Fibroblast of upper back skin (primary cell): ENCODE data around the gene ADD2.
A peak's percentile ranks its signal among the peaks of the same experiment; 100 is the strongest.

Experiments
- DNase-seq: peaks from one replicate; pipeline ENCODE4 v3.0.0-alpha.2; 2013

ADD2 gene

DNA sequence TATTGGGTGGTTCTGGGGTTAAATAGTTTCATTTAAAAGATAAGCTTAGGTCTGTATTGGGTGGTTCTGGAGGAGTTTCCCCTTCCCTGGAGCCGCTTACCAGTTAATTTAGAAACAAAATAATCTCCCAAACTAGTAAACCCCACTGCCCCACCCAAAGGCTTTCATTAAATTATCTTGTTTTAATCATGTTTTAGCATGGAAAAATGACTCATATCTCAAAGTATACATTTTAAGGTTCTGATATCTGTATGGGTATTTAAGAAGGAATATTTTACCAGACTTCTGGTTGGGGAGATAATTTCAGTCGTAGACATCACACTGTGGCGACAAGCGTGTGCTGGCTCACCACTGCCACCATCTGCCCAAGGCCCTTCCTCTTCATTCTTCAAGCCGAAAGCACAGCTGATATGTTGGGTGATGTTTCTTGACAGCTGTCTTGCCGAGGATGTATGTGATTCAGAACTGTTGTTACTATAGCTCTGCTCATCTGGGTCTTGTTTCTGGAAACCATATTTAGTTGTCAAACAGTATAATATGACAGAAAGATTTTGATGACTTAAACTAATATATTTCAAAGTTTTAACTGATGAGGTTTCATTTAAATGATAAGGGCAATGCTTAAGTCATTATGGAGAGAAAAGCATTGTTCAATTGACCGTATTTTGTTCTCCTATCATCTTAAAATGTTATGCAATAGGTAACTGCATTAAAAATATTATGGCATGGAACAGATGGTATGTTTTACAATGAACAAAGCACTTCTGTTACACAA is 17.3 kb upstream of the ADD2 start:
- peak; percentile 56 for DNase-seq

- DNase-seq: no peak
These were observed 16.3 kb upstream of the ADD2 start for GRCh38 chr2:70784320-70784719.

- peak; percentile 83 for DNase-seq
These were observed 12.0 kb upstream of the ADD2 start for GRCh38 chr2:70779911-70780545.

DNA sequence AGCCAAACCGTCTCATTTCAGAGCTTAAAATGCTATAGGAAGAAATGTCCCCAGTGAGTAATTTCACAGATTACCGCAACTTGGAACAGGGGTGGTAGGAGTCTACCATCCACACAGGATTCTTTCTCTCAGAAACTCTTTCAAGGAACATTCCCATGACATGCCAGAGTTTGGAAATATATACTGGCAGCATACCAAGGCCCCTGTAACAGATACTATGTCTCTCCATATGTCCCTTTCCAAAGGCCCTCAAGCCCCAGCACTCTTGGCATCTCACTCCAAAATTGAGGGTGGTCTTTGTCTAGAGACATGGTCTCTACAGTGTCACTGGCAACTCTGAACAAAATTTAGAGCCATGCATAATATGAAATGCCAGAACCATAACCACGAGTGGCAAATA is 11.5 kb upstream of the ADD2 start:
- peak; percentile 64 for DNase-seq

DNA sequence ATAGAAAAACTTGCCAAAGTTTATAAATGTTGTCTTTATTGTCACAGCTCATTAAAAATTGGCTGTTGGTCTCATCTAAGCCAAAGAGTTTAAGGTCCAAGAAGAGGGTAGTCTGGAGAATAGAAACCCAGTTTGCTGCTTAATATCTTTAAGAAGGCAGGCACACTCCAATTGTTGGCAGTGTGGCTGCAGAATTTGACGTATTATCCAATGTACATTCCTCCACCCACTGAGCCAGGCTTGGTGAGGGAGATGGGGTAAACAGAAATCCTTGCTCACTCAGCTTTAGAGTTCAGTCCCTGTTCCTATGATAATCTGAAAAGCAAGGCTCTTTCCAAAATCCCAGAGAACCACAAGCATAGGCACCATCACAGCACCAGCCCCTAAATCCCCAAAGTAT is 10.7 kb upstream of the ADD2 start:
- DNase-seq: no peak

DNA sequence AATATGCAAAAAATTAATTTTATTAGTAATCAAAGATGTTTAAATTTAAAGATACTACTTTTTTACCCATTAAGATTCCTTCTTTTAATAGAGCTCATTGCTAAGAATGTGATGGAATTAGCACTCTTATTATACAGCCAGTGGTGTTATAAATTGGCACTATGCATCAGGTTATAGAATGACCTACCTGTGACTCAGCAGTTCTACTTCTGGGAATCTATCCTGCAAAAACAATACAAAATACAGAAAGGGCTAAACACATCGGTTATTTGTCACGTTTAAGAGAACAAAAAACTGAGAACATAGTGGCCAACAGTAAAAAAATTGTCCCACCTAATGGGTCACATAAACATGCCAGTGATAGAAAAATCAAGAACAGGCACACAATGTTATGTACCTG is 9.4 kb upstream of the ADD2 start:
- DNase-seq: peak; percentile 22

DNA sequence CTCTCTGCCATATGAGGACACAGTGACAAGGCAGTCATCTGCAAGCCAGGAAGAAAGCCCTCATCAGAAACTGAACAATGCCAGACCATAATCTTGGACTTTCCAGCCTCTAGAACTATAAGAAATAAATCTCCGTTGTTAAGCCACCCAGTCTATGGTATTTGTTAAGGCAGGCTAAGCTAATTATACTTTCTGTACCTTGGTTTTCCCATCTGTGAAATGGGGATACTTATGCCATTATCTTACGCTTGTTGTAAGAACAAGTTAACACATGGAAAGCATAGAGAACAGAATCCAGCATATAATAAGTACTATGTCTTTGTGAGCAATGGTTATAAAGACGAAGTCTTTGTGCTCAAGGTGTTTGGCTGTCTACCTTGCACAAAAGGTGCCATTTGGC is 8.3 kb upstream of the ADD2 start:
- DNase-seq: no peak

- no peak for DNase-seq
These were observed 7.1 kb upstream of the ADD2 start for GRCh38 chr2:70775141-70775540.

GRCh38 chr2:70772486-70773155 is 4.6 kb upstream of the ADD2 start:
- no peak for DNase-seq

DNA sequence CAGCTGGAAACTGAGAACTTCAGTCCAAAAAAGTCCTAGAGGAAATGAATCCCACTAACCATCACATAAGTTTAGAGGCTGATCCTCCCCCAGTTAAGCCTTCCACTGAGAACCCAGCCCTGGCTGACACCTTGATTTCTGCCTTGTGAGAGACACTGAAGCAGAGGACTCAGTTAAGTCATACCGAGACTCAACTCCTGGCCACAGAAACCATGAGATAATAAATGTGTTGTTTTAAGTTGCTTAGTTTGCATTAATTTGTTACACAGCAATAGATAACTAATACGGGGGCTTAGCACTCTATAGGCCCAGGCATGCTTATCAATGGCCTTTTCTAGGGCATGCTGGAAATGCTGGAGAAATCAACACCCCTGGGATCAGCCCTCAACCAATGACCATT is 3.4 kb upstream of the ADD2 start:
- DNase-seq: no peak

GRCh38 chr2:70769450-70769849 is 1.4 kb upstream of the ADD2 start:
- DNase-seq: no peak

- no peak for DNase-seq
These were observed 638 bp upstream of the ADD2 start for GRCh38 chr2:70768590-70769085.

- no peak for DNase-seq
These were observed 811 bp downstream of the ADD2 start for GRCh38 chr2:70767079-70767698.

- no peak for DNase-seq
These were observed 1.5 kb downstream of the ADD2 start for GRCh38 chr2:70766357-70767078.

GRCh38 chr2:70765507-70765906 is 2.5 kb downstream of the ADD2 start:
- DNase-seq: no peak

DNA sequence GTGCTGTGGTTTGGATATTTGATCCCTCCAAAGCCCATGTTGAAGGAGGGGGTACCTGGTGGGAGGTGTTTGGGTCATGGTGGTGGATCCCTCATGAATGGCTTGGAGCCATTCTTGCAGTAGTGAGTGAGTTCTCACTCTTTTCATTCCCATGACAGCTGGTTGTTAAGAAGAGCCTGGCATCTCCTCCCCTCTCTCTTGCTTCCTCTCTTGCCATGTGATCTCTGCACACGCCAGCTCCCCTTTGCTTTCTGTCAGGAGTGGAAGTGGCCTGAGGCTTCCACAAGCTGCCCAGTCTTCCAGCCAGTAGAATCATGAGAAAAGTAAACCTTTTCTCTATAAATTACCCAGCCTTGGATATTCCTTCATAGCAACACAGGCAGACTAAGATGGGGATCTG is 8.6 kb downstream of the ADD2 start:
- no peak for DNase-seq

DNA sequence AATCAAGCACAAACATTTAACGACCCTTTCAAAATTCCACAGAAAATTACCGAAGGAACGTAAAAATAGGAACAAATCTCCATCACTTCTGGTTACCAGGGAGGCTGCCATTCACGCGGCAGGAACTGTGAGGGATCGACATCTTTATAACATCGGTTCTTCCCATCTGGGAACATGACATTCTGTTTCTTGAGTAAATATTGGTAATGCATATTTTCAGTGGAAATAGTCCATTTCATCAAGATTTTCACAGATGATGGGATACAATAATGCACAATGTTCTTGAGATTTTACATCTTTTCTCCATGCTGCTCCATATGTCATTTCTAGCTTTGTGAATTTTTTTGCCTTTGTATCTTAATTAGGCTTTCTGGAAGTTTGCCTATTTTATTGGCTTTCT is 10.0 kb downstream of the ADD2 start:
- no peak for DNase-seq

DNA sequence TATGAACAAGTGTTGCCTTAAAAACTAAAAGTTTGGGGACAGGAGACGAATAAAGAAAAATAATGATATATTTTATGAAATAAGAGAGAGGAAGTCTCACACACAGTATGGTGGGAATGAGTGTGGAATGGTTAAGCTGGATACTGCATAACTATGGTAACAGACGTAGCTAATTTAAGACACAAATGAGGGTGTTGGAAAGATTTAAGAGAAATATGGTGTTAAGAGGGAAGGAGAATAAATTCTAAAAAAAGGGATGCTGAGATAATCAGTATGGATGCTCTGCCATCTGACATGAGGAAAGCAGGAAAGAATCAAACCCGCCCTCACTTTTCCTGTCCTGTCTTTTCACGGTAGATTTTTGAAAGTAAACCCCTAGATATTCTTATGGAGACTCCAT is 10.6 kb downstream of the ADD2 start:
- DNase-seq: no peak

GRCh38 chr2:70756128-70756527 is 11.9 kb downstream of the ADD2 start:
- DNase-seq: no peak

GRCh38 chr2:70753902-70754301 is 14.1 kb downstream of the ADD2 start:
- DNase-seq: no peak

- no peak for DNase-seq
These were observed 15.0 kb downstream of the ADD2 start for GRCh38 chr2:70753031-70753430.

DNA sequence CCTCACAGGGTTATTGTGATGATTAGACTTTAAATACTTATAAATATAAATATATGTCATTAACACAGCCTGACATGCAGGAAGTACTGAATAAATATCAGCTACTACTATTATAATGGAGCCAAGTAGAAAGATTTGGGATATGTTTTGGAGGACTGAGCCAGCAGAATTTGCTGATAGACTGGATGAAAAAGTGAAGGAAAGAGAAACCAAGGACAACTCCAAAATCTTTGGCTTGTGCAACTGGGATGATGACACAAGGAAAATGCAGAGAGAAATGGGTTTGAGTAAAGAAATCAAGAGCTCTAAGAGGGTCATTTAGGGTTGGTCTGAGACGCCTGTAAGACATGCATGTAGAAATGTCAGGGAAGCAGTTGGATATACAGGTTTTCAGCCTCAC is 15.6 kb downstream of the ADD2 start:
- DNase-seq: no peak

DNA sequence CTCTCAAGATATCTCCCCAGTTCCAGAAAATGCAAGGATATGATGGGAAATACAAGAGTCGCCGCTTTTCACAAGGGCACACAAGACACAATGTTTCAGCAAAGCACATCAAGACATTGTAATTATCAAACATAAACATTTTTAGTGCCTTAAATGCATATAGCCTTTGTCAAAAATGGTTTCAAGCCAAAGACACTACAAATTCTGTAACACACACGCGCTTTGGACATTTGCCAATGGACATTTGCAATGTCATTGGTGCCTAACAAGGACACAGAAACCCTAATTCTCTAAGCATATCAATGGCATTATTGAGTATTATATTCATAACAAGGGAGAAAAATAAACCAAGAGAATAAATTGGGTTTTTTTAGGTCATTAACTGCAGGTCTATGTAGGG is 16.1 kb downstream of the ADD2 start:
- no peak for DNase-seq
